NCI-H82 (cell line): ENCODE measurements around the gene KRT78.
A peak's percentile ranks its signal among the peaks of the same experiment; 100 is the strongest.

ENCODE experiments used
- DNase-seq: peaks from one replicate; lab custom pipeline; 2025; lab: John Stamatoyannopoulos, UW

The KRT78 gene

DNA sequence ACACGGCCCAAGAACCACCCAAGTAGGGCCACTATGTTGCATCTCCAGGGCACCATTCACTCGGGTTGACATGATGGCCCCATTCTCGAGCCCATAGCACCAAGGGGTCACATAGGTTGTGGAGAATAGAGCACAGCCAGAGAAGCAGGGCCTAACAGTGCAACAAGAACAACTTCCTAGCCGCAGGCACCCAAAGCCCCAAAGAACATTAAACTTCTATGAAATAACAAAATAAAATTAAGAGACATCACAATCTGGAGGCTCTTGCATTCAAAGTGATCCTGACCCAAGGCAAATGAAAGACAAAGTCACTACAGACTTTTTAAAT, 36.8 kb downstream of the KRT78 start:
- no peak for DNase-seq

DNA sequence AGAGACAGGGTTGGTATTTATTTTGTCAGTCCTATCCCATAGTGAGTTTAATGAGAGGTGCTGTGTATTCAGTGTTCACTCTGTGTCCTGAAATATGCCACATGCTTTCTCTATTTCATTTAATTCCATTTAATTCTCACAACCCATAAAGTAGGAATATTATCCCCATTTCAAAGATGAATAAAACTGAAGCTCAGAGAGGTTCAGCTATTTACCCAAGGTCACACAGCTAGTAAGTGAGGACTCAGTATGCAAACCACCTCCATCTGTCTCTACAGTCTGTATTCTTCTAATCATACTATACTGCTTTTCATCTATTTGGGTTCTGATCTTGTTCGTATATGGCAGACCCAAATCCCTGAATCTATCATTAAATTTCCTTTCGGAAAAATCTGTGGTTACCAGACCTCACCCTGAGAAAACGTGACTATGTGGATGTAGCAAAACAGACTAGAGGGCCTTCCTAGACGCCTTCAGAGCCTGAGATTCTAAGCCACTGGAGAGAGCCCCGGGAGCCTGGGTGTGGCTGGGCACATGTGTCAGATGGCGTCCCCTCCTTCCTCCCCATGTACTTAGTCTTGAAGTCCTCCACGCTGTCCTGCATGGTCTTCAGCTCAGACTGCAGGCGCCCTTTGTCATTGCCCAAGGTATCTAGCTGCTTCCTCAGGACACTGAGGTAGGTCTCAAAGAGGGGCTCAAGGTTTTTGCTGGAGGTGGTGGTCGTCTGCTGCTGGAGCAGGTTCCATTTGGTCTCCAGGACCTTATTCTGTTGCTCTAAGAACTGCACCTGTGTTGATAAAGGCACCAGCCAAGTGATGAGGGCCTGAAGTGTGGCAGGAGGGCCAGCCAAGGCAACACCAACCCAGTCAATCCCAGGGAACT, 37.4 kb downstream of the KRT78 start:
- no peak for DNase-seq

DNA sequence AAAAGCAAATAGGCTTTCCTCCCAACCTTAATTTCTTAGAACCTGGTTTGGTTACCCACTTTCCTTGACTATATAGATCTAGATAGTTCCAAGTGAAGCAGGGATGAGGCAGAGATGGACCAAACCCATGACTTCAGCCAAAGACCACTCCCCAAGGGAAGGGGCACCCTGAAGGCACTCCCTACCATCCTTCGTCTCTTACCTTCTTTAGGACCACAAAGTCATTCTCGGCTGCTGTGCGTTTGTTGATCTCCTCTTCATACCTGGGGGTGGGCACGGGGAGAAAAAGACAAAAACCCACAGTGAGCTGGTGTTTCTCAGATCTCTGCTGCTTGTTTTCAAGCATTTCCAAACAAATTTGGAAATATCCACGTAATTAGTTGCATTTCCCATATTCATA, 38.2 kb downstream of the KRT78 start:
- DNase-seq: no peak

DNA sequence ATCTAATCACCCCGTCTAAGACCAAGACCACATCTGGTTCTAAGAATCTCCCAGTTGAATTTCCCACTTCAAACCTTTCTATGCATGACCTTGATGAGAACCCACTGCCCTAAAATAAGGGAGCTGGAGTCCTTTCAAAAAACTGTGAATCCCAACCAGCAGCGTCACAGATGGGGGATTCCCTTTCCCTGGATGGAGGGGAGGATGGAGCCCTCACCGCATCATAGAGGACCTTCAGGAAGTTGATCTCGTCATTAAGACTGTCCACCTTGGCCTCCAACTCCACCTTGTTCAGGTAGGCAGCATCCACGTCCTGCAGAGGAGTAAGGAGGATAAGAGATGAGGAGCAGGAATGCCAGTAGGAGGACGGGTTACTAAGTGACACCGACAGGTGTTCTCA, 39.6 kb downstream of the KRT78 start:
- DNase-seq: no peak

DNA sequence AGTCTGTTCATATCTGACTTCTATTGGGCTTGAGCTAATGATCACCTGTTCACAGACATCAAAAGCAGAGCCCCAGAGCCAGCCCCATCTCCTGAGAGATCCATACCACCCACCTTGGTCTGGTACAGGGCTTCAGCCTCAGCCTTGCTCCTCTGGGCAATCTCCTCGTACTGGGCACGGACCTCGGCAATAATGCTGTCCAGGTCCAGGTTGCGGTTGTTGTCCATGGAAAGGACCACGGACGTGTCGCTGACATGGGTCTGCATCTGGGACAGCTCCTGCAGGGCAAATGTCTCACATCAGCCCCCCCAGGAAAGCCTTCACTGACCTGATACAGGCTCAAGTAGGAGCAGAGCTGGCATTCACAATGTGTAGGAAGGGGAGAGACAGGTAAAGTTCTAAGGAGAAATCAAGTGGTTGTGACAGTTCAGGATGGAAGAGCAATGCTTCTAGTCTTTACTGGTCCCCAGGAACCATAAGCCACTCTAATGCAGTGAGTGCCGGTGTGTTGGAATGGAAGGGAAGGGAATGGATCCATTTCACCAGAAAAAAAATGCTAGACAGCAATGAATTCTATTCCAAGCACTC, 40.1 kb downstream of the KRT78 start:
- DNase-seq: no peak

DNA sequence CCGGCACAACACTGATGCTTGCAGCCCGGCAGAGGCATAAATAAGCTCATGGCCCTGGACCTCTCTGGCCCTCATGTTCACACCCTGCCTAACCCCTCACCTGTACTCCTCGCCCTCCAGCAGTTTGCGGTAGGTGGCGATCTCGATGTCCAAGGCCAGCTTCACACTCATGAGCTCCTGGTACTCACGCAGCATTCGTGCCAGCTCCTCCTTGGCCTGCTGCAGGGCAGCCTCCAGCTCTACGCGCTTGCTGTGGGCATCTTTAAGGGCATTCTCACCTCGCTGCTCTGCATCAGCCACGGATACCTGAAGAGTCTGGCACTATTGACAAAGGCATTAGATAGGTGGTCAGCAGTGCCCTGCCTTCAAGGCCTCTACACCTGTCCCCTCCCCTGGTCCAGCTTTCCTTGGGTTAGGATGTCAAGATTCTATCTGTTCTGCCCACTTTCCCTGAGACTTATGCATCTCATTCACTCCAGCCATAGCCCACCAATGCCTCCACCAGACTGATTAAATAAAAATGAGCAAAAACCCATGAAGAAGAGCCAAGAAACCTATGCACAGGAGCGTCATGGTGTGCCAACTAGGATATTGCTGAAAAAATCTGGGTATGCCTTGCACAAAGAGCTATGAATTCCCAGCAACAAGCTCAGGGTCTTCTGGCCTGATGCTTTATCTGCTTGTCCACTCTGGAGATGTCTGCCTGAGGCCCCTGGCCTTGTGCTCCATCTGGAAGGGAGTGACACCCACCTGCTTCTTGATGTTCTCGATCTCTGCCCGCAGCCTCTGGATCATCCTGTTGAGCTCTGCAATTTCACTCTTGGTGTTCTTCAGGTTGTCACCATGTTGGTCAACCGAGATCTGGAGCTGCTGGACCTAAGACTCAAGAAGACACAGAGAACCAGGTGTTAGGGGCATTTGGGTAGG, 41.0 kb downstream of the KRT78 start:
- no peak for DNase-seq

DNA sequence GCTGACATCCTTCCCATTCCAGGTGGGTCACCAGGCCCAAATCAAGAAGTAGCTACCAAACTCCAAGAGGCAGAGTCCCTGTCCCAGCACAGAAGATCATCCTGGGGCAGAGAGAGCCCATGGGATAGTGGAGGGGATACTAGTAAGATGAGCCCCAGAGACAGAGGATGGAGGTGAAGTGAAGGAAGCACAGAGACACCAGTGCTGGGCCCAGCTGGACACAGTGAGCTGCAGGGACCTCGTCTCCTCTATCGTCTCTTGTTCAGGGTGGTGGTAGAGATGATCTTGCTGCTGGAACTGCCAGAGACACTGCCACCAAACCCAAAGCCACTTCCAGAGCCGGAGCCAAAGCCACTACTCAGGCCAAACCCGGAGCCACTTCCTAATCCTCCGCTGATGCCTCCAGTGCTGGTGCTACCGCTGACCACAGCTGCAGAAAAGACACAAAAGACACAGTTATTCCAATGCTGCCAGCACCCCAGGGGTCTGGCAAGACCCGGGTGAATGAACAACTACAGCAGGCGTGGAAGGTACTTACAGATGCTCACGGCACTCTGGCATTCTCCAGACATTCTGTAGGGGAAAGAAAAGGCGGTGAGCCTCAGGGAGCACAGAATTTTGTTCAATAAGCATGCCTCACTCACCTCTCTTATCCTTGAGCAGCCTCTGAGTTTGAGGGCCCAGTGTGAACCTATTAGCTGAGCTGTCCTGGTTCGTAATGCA, 41.8 kb downstream of the KRT78 start:
- DNase-seq: no peak

DNA sequence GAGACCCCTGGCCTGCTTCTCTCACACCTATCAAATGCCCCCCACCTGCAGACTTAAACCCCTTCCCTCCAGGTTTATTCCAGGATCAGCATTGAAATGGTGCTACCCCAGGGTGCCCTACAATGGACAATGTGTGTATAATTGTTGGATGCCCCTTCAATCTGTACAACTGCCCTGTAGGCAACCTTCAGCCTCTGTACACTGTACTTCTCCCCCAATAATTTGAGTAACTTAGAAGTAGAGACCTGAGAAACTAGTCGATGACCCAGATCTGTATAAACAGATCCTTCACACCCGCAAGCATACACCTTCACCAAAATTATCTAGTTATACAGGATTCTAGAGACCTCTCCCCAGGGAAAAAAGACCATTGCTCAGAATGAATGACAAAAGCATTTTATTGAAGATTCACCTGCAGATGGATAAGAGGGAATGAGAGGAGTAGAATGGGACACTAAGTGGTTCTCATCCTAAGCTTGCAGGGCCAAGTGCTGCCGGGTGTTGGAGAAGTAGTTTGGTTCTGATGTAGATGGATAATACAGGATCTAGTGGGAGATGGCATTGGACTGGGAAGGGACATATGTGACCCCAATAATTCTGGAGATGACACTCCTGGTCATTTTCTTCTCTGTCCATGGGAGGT, 42.5 kb downstream of the KRT78 start:
- no peak for DNase-seq

DNA sequence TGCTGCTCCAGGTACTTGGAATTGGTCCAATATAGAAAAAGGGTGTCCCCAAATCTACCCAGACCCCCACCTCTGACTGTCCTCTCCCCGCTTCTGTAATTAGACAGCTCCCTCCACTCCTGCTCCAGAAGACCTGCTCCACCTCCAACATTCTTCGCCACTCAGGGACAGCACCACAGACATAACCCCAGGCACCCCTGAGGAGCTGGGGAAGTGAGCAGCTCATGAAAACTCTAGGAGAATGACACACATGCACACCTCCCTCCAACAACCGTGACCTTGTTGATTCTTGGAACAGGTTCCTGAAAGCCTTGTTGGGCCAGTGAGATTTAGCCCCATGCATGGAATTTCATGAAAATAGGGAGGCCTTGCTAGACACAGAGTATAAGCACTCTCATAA, 43.1 kb downstream of the KRT78 start:
- no peak for DNase-seq

DNA sequence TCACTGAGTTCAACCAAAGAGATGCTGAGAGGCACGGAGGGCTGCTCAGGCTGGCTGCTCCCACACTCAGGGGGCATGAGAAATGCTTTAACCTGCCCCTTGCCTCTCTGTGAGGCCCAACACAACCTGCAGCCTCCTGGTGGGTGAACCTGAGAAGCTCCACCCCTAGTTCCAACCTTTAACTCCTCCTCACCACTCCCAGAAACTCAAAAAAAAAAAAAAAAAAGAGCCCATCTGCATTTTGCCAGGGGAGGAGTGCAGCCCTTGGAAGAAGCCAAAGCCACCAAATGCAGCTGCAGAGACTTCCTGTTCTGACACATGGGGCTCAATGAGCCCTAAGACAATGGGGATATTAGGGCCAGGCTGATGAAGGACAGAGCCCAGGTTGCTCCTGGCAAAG, 43.8 kb downstream of the KRT78 start:
- no peak for DNase-seq

DNA sequence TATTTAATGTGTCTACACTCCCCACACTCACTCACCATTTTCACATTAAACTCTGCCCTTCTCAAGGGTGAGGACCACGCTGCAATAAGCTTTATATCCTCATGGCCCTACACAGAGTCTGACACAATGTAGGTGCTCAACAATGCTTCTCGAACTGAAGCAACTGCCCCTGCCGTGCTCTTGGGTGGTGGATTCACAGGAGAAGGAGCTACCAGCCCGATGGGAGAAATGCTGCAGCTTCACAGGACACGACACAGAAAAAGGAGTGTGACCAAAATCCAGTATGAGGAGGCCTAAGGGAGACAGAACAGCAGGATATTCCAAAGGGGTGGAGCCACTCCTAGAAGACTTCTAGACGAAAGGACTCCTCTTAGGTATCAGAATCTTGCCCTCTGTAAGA, 46.4 kb downstream of the KRT78 start:
- DNase-seq: no peak

DNA sequence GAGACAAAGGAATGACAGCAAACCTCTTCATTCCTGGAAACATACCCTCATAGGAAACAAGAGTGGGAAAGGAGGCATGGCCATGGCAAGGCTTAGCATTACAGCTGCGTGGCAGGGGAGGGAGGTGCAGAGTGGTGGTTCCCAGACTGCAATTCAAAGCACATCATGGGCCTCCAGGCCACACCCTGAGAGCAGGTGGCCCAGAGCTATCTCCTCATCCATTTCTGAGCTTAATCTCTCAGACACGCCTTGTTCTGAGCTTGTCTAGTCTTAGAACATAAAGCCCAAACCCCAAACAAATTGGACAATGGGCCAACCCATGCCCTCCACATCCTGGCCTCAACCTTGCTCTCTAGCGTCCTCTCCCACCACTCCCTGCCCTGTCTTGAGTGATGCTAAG, 47.0 kb downstream of the KRT78 start:
- peak; percentile 50 for DNase-seq

DNA sequence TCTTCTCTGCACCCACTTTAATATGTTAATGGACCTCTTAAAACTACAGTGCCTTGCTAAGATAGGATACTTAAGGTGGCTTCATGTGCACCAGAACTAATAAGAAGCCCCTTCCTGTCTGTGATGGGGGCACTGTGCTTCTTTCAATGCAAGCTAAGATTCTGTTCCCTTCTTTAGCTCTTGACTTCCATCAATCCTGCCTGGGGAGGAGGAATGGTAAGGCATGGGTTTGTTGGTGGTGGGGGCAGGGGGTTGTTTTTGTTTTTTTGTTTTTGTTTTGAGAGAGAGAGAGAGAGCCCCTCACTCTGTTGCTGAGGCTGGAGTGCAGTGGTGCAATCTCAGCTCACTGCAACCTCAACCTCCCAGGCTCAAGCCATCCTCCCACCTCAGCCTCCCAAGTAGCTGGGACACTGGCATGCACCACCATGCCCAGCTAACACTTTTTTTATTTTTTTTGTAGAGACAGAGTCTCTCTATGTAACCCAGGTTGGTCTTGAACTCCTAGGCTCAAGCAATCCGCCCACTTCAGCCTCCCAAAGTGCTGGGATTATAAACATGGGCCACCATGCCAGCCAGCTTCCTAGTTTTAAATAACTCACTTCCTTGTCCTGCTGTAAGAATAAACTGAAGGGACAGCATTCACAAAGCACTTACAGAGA, 48.4 kb downstream of the KRT78 start:
- no peak for DNase-seq

DNA sequence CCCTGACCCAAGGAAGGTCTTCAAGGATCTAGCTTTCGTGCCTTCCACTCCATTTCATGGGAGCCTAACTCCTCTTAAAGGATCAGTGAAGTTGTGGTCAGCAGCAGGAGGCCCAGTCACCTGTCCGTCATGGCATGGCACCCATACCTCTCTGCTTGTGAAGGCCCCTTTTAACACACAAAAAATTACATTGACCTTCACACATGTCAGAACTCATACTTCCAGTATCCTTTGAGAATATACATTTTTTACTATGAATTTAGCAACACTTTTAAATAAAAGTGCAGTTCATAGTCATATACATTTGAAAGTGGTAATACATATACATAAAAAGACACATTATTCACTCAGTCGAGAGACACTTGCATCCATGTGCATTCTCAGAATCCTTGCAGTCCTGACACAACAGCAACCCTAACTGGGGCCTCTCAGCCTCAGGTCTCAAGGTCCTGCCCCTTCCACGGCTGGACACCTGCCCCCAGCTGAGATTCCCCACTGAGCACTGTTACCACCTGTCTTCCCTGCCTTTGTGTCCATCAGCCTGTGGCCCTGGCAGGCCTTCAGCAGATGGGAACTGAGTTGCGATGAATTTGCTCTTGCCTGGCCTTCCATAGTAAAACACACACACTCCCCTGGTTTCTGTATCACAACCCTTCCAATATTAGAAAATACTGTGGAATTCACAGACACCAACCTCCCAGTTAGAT, 49.1 kb downstream of the KRT78 start:
- no peak for DNase-seq

DNA sequence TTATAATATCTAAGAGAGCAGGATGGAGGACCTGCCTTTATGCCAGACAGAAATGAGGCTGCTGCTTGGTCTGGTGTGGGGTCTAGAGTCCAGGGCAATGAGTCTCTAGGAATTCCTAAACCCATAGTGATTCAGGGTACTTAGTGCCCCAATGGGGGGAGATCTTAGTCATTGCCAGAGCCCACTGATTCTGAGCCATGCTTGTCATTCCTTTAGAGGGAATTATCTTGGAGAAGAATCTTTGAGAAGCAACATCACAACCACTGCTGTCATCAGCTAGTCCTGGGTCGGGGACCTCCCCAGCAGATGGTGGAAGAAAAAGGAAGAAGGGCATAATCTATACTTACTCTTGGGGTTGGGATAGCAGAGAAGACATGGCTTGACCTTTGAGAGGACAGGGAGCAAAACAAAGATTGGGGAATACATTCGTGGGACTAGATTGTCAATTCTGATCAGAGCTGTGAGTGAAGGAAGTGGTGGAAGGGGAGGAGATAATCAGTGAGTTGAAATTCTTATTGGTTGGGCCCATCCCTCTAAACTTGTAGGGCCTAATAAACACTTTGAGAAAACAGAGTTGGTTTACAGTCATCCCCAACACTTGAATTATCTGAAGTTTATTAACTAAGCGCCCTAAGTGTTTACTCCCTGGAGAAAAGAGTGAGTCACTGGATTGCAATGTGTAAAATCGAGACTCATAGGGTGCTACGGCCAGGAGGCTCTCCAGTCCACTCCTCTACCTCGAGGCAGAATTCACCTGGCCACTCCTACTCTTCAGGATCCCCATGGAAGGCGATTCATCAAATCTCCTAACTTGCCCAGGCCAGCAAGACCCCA, 49.9 kb downstream of the KRT78 start:
- no peak for DNase-seq

DNA sequence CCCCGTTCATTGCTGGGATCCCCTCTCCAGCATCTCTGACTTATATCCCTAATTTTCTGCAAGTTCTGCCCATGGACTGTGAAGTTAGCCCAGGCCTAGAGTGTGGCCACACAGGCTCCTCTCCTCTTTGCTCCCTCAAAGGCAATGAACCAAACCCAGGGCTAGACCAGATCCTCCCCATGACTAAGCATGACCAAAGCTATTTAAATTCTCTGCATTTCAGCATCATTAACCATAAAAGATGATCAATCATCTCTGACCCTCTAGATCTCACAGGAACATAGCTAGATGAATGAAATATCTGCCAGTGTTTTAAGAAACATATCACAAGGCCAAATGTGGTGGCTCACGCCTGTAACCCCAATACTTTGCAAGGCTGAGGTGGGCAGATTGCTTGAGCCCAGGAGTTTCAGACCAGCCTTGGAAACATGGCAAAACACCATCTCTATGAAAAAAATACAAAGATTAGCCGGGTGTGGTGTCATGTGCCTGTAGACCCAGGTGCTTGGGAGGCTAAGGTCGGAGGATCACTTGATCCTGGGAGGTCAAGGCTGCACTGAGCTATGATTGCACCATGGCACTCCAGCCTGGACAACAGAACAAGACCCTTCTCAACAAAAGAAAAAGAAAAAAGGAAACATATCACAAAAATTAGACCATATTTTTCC, 50.7 kb downstream of the KRT78 start:
- no peak for DNase-seq

DNA sequence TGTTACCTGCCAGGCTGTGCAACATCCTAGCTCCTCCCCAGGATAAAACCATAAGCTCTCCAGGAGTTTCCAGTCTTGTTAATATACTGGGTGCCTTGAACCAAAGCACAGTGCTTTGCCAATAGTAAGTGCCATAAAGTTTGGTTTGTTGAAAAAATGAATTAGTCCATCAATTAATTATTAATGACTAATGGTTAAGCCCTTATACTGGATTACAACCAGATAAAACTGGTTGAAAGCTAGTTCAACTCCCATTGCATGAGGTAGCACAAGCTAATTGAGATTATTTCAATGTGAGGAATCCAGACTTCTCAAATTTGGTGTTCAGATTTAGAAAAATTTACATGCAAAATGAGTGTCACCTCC, 51.3 kb downstream of the KRT78 start:
- no peak for DNase-seq

DNA sequence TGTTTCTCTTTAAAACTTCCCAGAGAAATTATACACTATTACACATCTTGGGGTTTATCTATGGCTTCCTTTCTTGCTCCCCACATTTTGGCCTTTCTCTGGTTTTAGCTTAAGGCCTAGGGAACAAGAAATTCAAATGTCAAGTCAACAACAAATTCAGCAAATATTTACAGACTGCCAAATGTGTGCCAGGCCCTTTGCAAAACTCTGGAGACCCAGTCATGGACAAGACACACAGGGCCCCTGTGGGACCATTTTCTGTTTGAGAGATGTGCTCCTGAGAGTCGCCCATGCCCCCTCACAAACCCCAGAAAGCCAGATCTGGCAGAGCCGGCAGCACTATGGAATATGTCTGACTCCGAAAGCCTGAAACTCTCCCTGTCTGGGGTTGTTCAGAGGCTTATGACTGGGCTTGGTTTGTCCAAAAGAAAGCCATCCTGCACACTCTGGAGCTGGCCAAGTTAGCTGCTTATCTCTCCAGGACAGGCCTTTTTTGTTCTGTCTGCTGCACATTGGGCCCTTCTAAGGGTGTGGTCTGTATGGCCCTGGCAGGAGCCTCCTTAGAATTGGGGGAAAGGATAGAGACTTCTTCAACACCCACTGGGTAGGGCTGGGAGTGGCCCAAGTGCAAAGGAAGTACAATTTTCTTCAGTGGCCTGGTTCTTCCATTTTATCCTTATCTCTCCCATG, 51.8 kb downstream of the KRT78 start:
- no peak for DNase-seq

DNA sequence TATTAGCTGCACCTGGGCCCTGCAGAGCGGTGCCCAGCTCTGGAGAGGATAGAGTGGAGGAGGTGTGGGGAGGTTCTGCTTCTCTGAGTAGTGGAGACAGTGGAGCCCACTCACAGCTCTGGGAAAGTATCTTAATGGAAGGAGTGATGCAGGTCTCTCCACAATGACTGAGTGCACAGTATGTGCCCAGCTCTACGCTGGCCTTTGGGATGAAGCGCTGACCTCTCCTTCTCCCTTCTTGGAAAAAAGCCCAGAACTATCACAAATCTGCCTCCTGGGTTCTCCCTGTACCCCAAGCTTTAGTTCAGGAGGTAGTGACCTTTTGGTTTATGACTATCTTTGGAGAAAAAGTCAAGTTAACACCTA, 52.4 kb downstream of the KRT78 start:
- no peak for DNase-seq
